ENCODE results near the gene TCF7L1.
"Not testable (repeated sequence)": the region's sequence is repeated elsewhere in the genome, so short reads cannot be mapped to it uniquely, and the experiment has no call there.

- TF ChIP-seq EZH2 (optimal IDR thresholded peaks at IDR 0.05; ENCODE audit: low read depth, low read length); CTCF (IDR thresholded peaks at IDR 0.05; ENCODE audit: low read length); EZH2phosphoT487 (IDR thresholded peaks at IDR 0.05; ENCODE audit: low read length): not testable (repeated sequence)
Measured at GRCh38 chr2:85126462-85126861, 6.7 kb upstream of the TCF7L1 start.

Measured in MM.1S (cell line).